Pons (tissue), 1 donor: Measurements from ENCODE around the gene WDSUB1.

Source experiments
- DNase-seq: peaks from one replicate; pipeline ENCODE4 v3.0.0-alpha.2; 2016; ENCODE audit warnings: low spot score

The WDSUB1 gene, protein sequence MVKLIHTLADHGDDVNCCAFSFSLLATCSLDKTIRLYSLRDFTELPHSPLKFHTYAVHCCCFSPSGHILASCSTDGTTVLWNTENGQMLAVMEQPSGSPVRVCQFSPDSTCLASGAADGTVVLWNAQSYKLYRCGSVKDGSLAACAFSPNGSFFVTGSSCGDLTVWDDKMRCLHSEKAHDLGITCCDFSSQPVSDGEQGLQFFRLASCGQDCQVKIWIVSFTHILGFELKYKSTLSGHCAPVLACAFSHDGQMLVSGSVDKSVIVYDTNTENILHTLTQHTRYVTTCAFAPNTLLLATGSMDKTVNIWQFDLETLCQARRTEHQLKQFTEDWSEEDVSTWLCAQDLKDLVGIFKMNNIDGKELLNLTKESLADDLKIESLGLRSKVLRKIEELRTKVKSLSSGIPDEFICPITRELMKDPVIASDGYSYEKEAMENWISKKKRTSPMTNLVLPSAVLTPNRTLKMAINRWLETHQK

DNA sequence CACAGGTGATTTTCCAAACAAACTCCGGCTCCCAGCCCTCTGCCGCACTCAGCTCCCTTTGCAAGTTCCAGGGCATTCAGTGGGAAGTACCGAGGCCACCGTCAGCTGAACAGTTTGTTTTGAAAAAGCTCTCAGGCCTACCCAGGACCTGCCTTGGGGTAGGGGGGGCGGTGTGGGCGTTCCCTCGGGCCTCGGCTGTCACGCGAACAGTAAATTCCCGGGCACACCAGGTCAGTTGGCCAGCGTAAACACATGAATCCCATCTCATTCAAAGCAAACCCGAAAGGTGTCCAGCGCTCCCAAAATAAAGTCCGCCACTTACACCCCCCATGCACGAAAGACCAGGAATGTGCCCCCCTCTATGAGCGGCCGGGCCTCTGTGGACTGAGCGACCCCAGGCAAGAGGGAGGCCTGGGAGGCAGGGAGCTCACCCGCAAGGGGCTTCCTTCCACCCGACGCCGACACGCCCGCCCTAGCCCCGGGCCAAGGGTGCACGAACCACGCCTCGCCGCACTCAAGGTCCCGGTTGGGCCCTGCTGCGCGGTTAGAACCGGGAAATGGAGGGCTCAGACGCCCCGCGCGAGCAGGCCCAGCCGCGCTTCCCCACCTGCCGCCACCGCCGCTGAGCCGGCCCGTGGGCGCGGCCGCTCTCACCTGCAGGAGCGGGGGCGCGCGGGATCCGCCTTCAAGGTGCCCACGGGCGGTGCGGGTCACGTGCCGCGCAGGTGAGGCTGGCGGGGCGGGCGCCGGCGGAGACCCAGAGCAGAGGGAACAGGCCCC lies at the start of gene WDSUB1:
Gene WDSUB1 (minus strand): TSS at position 775 of the 780 bp plus-strand sequence. CDS start 3,634 bp downstream, outside the sequence.
- peak; percentile 44 for DNase-seq

DNA sequence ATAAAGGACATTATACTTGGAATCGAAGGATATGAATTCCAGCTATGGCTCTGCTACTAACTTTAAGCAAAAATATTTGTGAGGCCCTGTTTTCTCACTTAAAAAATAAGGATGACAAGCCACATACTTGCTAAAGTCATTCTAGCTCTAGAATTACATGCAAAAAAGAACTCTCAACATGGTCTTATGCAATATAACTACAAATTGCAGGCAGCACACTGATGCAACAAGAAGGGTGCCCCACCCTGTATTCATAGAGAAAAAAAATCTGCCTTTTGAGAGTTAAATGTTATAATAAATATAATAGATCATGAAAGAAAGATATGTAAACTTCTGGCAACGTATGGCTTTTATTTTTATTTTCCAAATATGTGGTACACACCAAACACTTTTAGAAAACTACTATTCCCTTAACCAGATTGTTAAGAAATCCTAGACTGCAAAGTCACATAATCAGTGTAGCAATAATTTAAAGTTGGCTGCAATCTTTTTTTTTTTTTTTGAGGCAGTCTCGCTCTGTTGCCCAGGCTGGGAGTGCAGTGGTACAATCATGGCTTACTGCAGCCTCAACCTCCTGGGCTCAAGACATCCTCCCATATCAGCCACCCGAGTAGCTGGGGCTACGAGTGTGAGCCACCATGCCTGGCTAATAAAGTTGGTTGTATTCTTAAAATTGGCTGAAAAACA lies 40.2 kb upstream of the WDSUB1 start:
- DNase-seq: no peak

DNA sequence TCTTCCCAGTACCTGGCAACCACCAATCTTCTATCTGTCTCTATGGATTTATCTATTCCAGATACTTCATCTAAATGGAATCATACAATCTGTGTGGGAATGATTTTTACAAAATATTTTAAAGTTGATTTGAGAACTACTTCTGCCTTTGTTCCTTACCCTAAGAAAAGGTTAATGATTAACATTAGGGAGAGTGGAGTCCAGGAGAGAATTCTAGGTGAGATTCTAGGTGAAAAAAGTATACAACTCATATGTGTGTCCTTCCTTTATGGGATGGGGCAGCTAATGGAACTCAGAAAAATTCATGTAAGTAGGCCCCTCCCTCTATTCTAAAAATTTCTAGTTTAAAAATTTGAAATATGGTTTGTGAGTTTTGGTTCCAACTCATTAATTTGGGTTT lies 35.9 kb upstream of the WDSUB1 start:
- no peak for DNase-seq

DNA sequence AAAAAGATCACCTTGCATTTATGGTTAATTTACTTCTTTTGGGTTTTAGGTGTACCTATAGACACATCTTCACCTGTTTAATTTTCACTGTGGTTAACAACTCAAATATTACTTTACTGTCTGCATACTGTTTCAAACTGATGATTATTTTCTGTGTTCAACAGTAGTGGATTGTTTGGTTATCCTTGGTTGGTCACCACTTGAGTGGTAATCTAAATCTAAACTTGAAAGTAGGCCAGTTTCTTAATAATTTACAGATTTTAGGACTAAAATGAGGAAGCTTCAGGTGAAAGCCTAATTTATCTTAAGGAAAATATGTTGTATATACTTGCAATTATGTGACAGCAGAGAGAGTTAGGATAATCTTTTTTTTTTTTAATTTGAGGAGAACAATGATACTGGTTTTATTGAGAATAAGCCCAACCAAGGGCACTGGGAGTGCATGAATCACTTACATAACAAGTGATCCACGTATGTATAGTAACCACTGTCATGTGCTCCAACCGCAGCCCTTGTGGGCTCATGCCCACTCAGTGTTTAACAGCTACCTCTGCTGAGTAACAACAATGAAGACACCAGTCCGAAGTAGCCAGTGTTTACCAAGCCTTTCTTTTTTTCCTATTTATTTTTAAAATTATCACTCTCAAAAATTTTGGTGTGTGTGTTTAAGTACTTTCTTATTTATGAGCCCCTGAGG lies 31.0 kb upstream of the WDSUB1 start:
- no peak for DNase-seq

DNA sequence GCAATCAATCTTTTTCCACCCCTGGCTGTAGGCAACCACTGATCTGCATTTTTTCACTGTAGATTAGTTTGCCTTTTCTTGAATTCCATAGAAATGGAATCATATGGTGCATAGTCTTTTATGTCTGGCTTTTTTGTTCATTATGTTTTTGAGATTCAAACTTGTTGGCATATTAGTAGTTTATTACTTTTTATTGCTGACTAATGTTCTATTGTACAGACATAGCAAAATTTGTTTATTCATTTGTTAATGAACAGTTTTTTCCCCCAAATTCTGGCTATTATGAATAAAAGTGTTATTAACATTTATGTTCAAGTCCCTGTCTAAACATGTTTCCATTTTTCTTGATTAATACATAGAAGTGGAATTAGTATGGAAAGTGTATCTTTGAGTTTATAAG lies 21.4 kb upstream of the WDSUB1 start:
- no peak for DNase-seq

DNA sequence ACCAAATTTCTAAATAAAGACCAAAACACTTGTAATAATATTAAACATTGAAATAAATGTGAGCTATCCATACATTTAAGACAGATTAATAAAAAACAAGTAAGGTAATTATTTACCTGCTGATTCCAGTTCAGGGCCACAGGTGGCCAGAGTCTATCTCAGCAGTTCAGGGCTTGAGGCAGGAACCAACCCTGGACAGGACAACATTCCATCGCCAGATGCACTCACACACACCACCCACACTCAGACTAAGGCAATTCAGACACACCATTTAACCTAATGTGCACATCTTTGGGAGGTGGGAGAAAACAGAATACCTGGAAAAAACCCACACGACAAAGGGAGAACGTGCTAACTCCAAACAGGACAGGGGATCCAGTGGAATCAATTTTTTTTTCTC lies 14.1 kb upstream of the WDSUB1 start:
- no peak for DNase-seq

DNA sequence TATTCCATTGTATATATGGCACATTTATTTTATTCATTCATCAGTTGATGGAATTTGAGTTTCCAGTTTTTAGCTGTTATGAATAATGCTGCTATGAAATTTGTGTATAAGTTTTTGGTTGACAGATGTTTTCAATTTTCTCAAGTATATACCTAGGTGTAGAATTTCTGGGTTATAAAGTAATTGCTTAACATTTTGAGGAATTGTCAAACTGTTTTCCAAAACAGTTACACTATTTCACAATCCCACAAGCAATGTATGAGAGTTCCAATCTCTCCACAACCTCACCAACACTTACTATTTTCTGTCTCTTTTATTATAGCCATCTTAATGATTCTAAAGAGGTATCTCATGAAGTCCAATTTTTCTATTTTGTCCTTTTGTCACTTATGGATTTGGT lies 12.5 kb upstream of the WDSUB1 start:
- no peak for DNase-seq

DNA sequence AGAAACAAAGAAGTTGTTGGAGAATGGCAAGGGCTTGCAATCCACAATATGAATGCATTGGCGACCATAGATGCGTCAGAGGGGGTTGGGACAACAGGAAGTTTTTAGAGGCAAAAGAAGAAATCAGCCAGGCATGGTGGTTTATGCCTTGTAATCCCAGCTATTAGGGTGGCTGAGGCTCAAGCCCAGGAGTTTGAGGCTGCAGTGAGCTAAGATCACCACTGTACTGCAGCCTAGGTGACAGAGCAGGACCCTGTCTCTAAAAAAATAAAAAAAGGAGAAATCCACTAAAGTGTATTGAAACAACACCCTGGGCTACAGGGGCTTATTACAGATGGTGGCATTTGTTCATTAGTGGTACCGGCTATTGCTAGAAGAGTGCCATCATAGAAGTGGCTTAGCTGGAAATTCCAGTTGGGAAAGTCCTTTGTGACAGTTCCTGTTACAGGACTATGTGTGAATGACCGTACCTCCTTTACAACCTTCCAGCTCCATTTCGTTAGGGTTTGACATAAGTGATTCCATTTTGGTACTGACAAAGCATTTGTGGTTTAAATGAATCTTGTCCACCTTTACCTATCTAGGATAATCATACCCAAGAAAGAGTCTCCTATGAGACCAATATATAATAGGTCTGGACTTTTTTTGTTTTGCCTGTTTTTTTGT lies 10.7 kb upstream of the WDSUB1 start:
- DNase-seq: no peak

DNA sequence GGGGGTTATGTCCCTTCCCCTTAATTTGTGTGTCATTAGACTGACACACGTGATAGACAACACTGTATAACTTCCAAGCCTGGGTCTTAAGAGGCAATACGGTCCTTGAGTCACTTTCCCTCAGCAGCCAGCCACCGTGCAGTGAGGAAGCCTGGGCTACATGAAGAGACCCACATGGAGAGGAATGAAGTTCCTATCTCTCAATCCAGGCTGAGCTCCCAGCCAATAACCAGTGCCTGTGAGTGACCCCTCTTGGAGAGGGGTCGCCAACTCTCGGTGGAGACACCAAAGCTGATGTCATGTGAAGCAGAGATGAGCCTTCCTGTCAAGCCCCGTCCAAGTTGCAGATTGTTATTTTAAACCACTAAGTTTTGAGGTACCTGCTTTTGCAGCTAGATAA lies 5.7 kb upstream of the WDSUB1 start:
- DNase-seq: no peak

DNA sequence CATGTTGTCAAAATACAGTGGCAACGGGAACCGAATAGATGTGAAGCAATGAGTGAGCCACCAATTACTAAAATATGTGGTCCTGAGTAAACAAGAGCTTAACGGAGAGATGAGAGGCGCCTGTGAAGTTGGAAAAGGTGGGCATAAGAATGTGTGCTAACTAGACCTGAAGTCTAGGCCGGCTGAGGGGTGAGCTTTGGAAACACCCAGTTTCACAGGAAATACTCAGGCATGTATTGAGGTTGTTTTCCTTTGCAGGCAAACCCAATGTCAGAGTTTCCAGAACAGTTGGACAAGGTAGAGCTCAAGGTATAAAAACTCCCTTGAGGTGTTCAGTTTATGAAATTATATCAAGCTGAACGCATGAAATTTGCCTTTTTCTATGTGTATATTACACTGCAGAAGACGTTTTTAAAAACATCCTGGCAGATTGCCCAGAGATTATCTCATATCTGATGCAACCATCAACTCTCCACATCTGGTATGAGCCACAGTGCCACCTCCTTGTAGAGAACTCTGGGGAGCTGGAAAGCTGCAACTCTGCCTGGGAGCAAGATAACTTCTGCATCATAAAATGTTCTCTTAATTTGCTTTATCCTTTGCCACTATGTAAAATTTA lies 3.9 kb upstream of the WDSUB1 start:
- DNase-seq: peak; percentile 13

DNA sequence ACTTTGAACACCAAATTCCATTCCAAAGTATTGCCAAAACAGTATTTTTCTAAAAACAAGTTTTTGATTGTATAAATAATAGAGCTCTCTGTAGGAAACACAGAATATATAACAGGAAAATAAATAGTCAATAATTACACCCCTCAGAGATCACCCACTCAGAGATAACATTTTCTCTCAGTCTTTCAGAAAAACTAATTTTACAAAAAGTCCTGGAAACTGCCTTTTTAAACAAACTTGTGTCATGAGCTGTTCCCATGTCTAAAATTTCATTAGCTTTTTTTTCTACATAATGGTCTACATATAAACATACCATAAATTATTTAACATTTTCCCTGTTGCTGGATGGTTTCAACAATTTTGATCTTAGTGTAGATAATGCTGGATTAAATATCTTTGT lies 1.2 kb upstream of the WDSUB1 start:
- no peak for DNase-seq

DNA sequence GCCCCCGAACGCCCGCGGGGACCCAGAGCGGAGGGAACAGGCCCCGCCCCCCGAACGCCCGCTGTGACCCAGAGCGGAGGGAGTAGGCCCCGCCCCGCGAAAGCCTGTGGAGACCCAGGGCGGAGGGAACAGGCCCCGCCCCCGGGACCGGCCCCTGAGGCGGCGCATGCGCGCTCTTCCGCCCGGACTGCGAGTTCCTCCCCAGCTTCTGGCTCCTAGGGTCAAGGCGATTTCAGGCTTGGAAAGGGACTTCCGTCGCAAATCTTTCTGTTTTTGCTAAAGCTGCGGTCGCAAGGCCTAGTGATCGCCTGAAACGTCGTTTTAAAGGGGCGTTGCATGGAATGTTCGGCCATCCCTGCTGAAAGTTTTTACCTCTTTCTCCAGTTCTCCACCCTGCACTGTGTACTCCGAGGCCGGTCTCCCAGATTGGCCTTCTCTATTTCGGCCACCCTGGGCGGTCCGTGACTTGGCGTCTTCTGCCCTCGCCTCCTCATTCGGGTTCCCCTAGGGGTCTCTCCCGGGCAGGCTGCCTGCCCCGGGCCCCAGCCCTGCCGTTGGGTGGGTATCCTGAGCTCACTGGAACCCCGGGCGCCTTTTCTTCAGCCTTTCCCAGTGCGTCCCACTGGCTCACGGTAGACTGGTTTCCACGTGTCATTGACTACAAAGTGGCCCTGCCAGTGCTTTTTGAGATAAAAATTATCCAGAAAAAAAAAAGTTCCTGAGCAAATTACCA lies 372 bp upstream of the WDSUB1 start:
- peak; percentile 97 for DNase-seq

DNA sequence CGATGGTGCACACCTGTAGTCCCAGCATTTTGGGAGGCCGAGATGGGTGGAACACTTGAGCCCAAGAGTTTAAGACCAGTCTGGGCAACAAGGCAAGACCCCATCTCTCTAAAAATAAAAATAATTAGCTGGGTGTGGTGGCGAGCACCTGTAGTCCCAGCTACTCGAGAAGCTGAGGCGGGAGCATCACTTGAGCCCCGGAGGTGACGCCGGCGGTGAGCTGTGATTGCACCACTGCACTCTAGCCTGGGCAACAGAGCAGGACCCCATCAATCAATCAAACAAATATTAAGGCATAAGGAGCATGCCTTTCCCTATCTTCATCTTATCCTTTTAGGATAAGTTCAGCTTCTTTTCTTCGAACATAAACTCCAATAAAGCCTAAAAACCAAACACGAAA lies 1.1 kb downstream of the WDSUB1 start:
- DNase-seq: no peak

DNA sequence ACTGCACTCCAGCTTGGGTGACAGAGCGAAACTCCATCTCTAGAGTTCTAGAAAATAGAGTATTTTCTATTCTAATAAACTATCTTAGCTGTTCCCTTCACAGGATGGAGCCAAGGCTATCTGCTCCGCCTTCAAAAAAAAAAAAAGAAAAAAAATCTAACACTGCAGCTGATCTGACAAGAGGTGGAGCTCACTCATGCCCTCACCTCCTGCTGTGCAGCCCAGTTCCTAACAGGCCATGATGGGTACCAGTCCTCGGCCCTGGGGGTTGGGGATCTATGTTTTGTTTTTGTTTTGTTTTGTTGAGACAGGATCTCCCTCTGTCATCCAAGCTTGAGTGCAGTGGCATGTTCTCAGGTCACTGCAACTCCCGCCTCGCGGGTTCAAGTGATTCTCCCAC lies 3.0 kb downstream of the WDSUB1 start:
- no peak for DNase-seq

DNA sequence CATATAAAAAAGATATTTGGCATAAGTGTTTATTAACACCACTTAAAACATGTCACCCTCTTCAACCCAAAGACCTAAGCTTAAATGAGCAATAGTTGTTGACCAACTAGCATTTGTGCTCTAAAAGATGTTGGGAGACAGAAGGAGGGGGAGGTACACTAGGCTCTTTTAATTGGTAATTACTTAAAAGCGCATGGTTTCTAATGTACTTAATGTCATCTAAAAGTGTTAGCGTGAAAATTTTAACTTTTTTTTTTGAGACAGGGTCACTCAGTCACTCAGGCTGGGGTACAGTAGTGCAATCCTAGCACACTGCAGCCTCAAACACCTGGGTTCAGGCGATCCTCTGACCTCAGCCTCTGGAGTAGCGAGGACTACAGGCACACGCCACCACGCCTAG lies 5.5 kb downstream of the WDSUB1 start:
- no peak for DNase-seq

DNA sequence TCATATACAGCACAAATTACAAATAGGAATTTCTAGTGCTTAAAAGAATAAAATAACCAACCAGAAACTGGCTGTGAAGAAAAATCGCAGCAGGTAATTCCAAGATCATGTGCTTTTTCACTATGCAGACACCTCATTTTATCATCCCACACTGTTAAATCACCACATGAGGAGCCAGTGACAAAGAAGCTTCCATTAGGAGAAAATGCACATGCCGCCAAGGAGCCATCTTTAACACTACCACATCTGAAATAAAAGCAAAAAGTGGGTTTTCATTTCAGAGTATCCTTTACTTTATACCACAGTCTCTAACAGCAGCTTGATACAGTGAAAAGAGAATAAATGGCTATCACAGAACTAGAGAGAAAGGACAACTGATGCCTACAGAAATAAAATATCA lies 6.8 kb downstream of the WDSUB1 start:
- DNase-seq: no peak

DNA sequence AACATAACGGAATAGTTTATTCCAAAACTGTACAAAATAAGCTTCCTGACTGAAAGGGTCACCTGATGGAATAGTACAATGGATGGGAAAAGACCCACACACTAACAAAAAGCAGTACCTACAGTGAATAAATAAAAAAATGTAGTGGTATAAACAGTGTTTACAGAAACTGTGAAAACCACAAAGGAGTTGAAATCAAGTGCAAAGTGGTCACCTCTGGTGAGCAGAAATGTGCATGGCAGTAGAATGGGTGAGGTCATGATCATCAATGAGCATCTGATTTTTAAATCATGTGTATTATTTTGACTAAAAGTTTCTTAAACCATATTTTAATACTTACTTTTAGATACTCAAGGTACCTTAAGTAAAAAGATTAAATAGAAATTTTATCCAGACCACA lies 11.4 kb downstream of the WDSUB1 start:
- no peak for DNase-seq

DNA sequence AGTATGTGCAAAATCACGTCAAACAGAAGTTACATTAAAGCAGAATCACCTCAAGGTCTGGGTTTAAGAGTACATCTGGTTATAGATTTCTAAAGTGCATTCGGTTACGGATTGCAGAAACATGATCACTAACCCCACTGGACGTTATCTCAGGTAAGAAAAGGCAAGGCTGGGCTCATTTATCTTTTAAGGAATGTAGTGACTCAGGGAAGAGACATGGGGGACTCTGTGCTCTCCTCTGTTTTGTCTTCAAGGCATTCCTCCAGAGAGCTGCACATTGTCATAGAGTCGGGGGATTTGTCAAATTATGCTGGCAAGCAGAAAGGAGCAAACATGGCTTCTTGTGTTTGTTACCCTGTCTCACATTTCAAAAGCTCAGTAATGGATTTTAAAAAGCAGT lies 14.3 kb downstream of the WDSUB1 start:
- DNase-seq: no peak

DNA sequence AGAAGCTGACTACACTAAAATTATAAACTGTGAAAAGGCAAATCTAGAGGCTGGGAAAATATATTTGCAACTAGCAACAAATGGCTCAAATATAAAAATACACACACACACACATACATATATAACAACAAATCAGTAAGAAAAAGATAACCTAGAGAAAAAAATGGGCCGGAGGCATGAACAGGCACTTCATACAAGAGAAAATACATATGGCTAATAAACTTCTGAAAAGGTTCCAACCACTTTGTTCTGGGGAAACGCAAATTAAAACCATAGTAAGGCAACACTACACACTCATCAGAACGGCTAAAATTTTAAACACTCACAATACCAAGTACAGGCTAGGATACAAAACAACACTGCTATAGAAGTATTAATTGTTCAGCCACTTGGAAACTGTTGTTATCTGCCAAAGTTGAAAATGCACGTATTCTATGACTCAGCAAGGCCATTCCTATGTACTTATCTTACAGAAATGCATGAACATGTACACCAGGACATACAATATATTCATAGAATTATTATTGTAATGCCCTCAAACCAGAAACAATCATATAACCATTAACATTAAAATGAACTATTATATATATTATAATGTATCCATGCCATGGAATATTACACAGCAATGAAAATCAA lies 15.6 kb downstream of the WDSUB1 start:
- DNase-seq: no peak

DNA sequence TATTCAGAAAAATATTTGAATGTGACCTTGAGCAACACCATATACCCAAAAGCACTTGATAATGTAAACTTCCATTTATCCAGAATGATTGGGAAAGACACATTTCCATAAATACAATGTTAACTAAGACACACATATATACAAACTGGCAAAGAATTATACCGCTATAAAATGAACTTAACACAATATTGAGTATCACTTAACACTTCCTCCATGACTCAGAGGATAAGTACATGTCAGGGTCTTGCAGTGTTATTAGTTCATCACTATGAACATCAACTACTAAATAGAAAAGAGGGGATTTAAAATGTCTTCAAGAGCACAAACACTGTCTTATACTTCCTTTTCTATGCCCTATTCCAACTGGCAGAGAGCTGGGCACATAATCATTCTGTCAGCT lies 18.6 kb downstream of the WDSUB1 start:
- DNase-seq: no peak
